ENCODE results near the gene ATOH8.

ATOH8 gene

GRCh38 chr2:85791704-85792565, 38.1 kb downstream of the ATOH8 start:
- Mint-ChIP-seq H3K36me3 (no peaks in the 10 kb centered on the region), H3K4me3 (no peak overlapping the region), H3K9me3 (no peaks in the 10 kb centered on the region), H3K27ac (no peak overlapping the region), H3K4me1 (no peaks in the 10 kb centered on the region), H3K27me3 (peaks cover 22% of the 10 kb centered on the region)
- DNase-seq (ENCODE audit: low spot score in 2 of 2) (no peak), ATAC-seq (ENCODE audit: low read depth) (no peak)

GRCh38 chr2:85792783-85793441, 39.1 kb downstream of the ATOH8 start:
- ATAC-seq (ENCODE audit: low read depth) = no peak

GRCh38 chr2:85793584-85793983, 39.8 kb downstream of the ATOH8 start:
- no peak overlapping the region for H3K27ac Mint-ChIP-seq
- H3K4me1 Mint-ChIP-seq = no peaks in the 10 kb centered on the region
- no peaks in the 10 kb centered on the region for H3K36me3 Mint-ChIP-seq
- no peaks in the 10 kb centered on the region for H3K9me3 Mint-ChIP-seq
- ATAC-seq (ENCODE audit: low read depth) = no peak
- no peak for DNase-seq (ENCODE audit: low spot score in 2 of 2)
- H3K27me3 Mint-ChIP-seq = peaks cover 31% of the 10 kb centered on the region
- H3K4me3 Mint-ChIP-seq = no peak overlapping the region

More at GRCh38 chr2:85792783-85793441, 39.1 kb downstream of the ATOH8 start:
- H3K9me3 Mint-ChIP-seq = no peaks in the 10 kb centered on the region
- no peak overlapping the region for H3K27ac Mint-ChIP-seq
- no peak overlapping the region for H3K4me3 Mint-ChIP-seq
- peaks cover 29% of the 10 kb centered on the region for H3K27me3 Mint-ChIP-seq
- no peaks in the 10 kb centered on the region for H3K4me1 Mint-ChIP-seq
- no peak for DNase-seq (ENCODE audit: low spot score in 2 of 2)
- no peaks in the 10 kb centered on the region for H3K36me3 Mint-ChIP-seq

- peaks cover 31% of the 10 kb centered on the region for H3K27me3 Mint-ChIP-seq
- no peak for ATAC-seq (ENCODE audit: low read depth)
- no peaks in the 10 kb centered on the region for H3K36me3 Mint-ChIP-seq
Observed at GRCh38 chr2:85794038-85794441, 40.2 kb downstream of the ATOH8 start.

DNA sequence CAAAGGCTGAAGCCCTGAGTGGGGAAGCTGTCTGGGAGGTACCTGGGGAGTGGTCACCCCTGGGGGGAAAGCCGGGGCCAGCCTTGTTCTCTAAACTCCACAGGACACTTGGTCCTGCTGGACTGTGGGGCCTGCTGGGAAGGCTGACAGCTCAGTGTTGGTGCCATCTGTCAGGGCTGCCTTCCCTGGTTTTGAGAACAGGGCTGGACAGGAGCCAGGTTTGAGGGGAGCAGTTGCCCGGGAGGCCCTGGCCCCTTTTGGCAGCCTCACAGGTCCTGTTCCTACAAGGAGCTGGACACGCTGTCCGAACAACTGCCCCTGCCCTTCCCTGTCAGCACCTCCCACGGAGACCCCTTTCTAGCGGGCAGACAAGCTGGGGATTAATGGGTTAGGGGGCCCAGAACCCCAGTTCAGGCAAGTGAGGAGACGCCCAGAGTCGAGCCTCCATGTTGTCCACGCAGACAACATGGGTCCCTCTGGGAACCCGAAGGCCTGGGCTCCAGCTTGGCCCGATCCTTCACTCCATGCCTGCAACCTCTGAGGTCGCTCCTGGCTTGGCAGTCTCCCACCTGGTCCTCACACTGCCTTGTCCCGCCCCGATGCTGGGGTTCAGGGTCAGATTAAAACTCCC, 40.8 kb downstream of the ATOH8 start:
- no peak for DNase-seq (ENCODE audit: low spot score in 2 of 2)
- no peak for ATAC-seq (ENCODE audit: low read depth)
- H3K36me3 Mint-ChIP-seq = no peaks in the 10 kb centered on the region
- no peaks in the 10 kb centered on the region for H3K4me1 Mint-ChIP-seq
- H3K4me3 Mint-ChIP-seq = no peak overlapping the region
- H3K27ac Mint-ChIP-seq = no peak overlapping the region
- peaks cover 29% of the 10 kb centered on the region for H3K27me3 Mint-ChIP-seq
- no peaks in the 10 kb centered on the region for H3K9me3 Mint-ChIP-seq

More at GRCh38 chr2:85794038-85794441, 40.2 kb downstream of the ATOH8 start:
- no peaks in the 10 kb centered on the region for H3K9me3 Mint-ChIP-seq
- no peak for DNase-seq (ENCODE audit: low spot score in 2 of 2)
- no peaks in the 10 kb centered on the region for H3K4me1 Mint-ChIP-seq
- no peak overlapping the region for H3K4me3 Mint-ChIP-seq
- H3K27ac Mint-ChIP-seq = no peak overlapping the region

- peaks cover 33% of the 10 kb centered on the region for H3K27me3 Mint-ChIP-seq
- DNase-seq (ENCODE audit: low spot score in 2 of 2) (no peak), ATAC-seq (ENCODE audit: low read depth) (no peak)
- no peak overlapping the region for H3K27ac Mint-ChIP-seq
- H3K36me3 Mint-ChIP-seq = no peaks in the 10 kb centered on the region
- no peak overlapping the region for H3K4me3 Mint-ChIP-seq
- no peaks in the 10 kb centered on the region for H3K9me3 Mint-ChIP-seq
- H3K4me1 Mint-ChIP-seq = no peaks in the 10 kb centered on the region
Observed at GRCh38 chr2:85795331-85796045, 41.7 kb downstream of the ATOH8 start.

GRCh38 chr2:85796046-85796340, 42.2 kb downstream of the ATOH8 start:
- H3K27ac Mint-ChIP-seq = no peak overlapping the region
- H3K36me3 Mint-ChIP-seq = no peaks in the 10 kb centered on the region
- H3K4me3 Mint-ChIP-seq = no peak overlapping the region
- no peaks in the 10 kb centered on the region for H3K9me3 Mint-ChIP-seq
- ATAC-seq (ENCODE audit: low read depth) (no peak), DNase-seq (ENCODE audit: low spot score in 2 of 2) (no peak)
- no peaks in the 10 kb centered on the region for H3K4me1 Mint-ChIP-seq
- H3K27me3 Mint-ChIP-seq = peaks cover 36% of the 10 kb centered on the region

DNA sequence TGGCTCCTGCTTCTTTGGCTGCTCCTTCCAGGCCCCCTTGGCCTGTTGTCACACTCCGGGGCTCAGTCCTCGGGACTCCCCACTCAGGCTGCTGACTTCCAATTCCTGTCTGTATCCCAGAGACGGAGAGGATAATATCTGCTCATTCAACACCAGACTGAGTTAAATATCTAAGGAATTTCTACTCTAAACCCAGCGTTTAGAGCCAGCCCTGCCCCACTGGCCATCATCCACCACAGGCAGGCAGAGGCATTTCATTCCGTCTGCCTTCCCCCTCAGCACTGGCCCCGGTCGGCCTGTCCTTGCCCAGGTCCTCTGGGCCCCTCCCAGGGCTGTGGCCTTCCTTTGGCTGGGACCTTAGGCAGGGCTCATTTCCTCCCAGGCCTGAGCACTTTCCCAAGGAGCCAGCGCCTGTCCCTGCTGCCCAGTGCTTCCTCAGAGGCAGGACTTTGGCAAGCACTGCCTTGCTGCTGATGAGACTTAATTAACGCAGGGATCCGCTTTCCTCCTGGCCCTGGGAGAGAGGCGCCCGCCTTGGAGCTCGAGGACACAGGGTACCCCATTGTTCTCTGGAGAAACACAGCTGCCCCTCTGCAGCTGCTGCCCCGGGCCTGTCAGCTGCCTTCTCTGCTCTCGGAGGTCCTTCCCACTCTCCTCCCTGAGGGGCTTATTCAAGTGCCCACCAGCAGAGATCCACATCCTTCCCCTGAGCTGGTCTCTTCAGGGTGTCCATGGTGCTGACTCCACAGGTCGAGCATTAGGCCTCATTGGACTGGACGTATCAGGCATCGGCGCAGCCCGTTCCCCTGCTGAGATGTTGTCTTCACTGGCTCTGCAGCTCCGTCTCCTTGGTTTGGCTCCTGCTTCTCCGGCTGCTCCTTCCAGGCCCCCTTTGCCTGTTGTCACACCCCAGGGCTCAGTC, 42.8 kb downstream of the ATOH8 start:
- H3K4me1 Mint-ChIP-seq = no peaks in the 10 kb centered on the region
- DNase-seq (ENCODE audit: low spot score in 2 of 2) = no peak

DNA sequence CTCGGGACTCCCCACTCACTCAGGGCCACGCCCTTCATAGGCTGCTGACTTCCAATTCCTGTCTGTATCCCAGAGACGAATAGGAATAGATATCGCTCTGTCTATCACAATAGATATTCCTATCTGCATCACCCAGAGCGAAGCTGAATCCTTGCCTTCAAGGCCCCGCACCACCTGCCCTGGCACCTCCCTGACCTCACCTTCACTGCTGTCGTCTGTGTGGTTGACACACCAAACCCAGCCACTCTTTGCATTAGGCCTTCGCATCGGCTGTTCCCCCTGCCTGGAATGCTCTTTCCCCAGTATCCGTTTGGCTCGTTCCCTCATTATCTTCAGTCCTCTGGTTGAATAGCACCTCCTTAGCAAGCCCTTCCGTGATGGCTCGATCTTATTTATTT, 43.5 kb downstream of the ATOH8 start:
- no peak overlapping the region for H3K4me3 Mint-ChIP-seq
- H3K4me1 Mint-ChIP-seq = no peaks in the 10 kb centered on the region
- DNase-seq (ENCODE audit: low spot score in 2 of 2) (no peak), ATAC-seq (ENCODE audit: low read depth) (no peak)
- H3K27me3 Mint-ChIP-seq = peaks cover 41% of the 10 kb centered on the region
- H3K9me3 Mint-ChIP-seq = no peaks in the 10 kb centered on the region
- H3K27ac Mint-ChIP-seq = no peak overlapping the region
- no peaks in the 10 kb centered on the region for H3K36me3 Mint-ChIP-seq

More for the DNA sequence above, 42.8 kb downstream of the ATOH8 start:
- no peaks in the 10 kb centered on the region for H3K9me3 Mint-ChIP-seq
- ATAC-seq (ENCODE audit: low read depth) = no peak
- H3K27me3 Mint-ChIP-seq = peaks cover 38% of the 10 kb centered on the region
- H3K36me3 Mint-ChIP-seq = no peaks in the 10 kb centered on the region
- H3K27ac Mint-ChIP-seq = no peak overlapping the region
- H3K4me3 Mint-ChIP-seq = no peak overlapping the region

DNA sequence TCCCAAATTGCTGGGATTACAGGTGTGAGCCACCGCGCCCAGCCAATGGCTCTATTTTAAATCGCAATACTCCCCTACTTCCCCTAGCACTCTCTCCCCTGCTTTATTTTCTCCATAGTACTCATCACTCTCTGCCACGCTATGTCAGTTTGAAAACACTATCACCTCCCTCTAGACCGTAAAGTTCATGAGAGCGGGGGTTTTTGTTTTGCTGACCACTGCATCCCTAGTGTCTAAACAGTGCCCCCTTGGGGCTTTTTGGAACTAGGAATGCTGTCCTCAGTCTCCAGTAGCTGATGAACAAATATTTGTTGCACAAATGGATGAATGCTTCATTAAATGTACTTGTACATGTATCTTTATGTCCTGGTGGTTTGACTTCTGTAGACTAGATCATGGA, 44.1 kb downstream of the ATOH8 start:
- Mint-ChIP-seq H3K4me1 (no peaks in the 10 kb centered on the region), H3K27ac (no peak overlapping the region), H3K4me3 (no peak overlapping the region), H3K36me3 (no peaks in the 10 kb centered on the region), H3K27me3 (peaks cover 36% of the 10 kb centered on the region), H3K9me3 (no peaks in the 10 kb centered on the region)
- ATAC-seq (ENCODE audit: low read depth) (no peak), DNase-seq (ENCODE audit: low spot score in 2 of 2) (no peak)

GRCh38 chr2:85799215-85799956, 45.6 kb downstream of the ATOH8 start:
- H3K27ac Mint-ChIP-seq = no peak overlapping the region
- ATAC-seq (ENCODE audit: low read depth) = no peak
- no peaks in the 10 kb centered on the region for H3K9me3 Mint-ChIP-seq
- peaks cover 33% of the 10 kb centered on the region for H3K27me3 Mint-ChIP-seq
- H3K4me1 Mint-ChIP-seq = peaks cover under 1% of the 10 kb centered on the region
- H3K4me3 Mint-ChIP-seq = no peak overlapping the region
- no peak for DNase-seq (ENCODE audit: low spot score in 2 of 2)
- H3K36me3 Mint-ChIP-seq = no peaks in the 10 kb centered on the region

DNA sequence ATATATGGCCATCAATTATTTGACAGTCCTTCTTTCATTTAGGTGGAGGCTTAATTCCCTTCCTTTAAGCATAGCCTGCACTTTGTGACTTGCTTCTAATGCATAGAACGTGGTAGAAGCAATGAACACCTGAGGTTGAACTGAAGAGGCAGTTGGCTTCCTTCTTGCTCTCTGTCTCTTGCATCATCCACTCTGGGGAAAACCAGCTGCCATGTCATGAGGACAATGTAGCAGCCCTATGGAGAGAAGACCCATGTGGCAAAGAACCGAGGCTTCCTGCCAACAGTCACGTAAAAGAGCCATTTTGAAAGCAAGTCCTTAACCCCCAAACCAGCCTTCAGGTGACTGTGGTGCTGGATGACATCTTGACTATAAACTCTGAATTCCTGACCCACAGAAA, 46.8 kb downstream of the ATOH8 start:
- Mint-ChIP-seq H3K27ac (no peak overlapping the region), H3K4me1 (peaks cover 2% of the 10 kb centered on the region), H3K36me3 (no peaks in the 10 kb centered on the region), H3K27me3 (peaks cover 33% of the 10 kb centered on the region), H3K4me3 (no peak overlapping the region), H3K9me3 (peaks cover under 1% of the 10 kb centered on the region)
- no peak for DNase-seq (ENCODE audit: low spot score in 2 of 2)
- no peak for ATAC-seq (ENCODE audit: low read depth)

DNA sequence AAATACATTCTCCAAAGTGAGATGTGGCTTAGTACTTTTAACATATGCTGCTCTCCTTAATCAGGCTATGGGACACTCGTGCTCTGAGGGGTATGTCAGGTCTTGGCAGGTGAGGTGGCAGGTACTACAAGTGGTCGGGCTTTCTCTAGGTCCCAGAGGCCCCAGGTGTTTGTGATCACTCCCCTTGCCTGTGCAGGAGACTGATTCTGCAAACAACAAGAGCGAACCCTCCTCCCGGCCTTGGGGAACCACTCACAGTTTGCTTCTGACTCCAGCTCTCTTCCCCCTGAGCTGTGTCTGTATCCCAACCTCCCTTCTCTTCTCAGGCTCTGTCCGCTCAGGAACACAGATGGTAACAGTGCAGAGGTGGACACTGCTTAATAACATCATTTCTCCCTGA, 48.1 kb downstream of the ATOH8 start:
- ATAC-seq (ENCODE audit: low read depth) (no peak), DNase-seq (ENCODE audit: low spot score in 2 of 2) (no peak)
- peaks cover 1% of the 10 kb centered on the region for H3K9me3 Mint-ChIP-seq
- no peaks in the 10 kb centered on the region for H3K36me3 Mint-ChIP-seq
- H3K4me3 Mint-ChIP-seq = no peak overlapping the region
- H3K27ac Mint-ChIP-seq = no peak overlapping the region
- peaks cover 27% of the 10 kb centered on the region for H3K27me3 Mint-ChIP-seq
- H3K4me1 Mint-ChIP-seq = peaks cover 2% of the 10 kb centered on the region

Data from memory B cell (primary cell).